Spinal cord (tissue), 10 donors: ENCODE measurements around the gene ZNF575. TPM values are rescaled to one million over a fixed set of nuclear protein-coding genes. Genes with fewer than 3 reads are reported as not detected.

Source experiments
- DNase-seq, 6 donors: peaks; one replicate each; pipeline versions ENCODE4 v3.0.0 to v3.0.0-alpha.2; 2013 to 2015; ENCODE audit warnings: low spot score in 6 of 6, low read depth in 4 of 6
- H3K27ac ChIP-seq: one replicate; pipeline ENCODE4 v1.5.1; 2013; ENCODE audit warnings: low read depth, low read length, control low read depth
- H3K27me3 ChIP-seq: one replicate; pipeline ENCODE4 v1.6.1; 2013; ENCODE audit warnings: low read length; ENCODE audit not compliant: control insufficient read depth, insufficient read depth
- H3K36me3 ChIP-seq: one replicate; pipeline ENCODE4 v1.6.1; 2013; ENCODE audit warnings: low read length; ENCODE audit not compliant: control insufficient read depth, insufficient read depth
- H3K4me1 ChIP-seq: one replicate; pipeline ENCODE4 v1.6.1; 2013; ENCODE audit warnings: low read length; ENCODE audit not compliant: control insufficient read depth, insufficient read depth
- H3K4me3 ChIP-seq: one replicate; pipeline ENCODE4 v1.5.1; 2013; ENCODE audit warnings: low read depth, low read length, control low read depth
- H3K9me3 ChIP-seq: one replicate; pipeline ENCODE4 v1.6.1; 2013; ENCODE audit warnings: low read length; ENCODE audit not compliant: control insufficient read depth, insufficient read depth
- WGBS: methylation state at CpG from one replicate; pipeline ENCODE4 v1.1.5; 2013; ENCODE audit warnings: missing lambda C conversion rate; ENCODE audit not compliant: insufficient coverage; 5-methylcytosine and 5-hydroxymethylcytosine counted together
- polyA plus RNA-seq, 2 donors: library from polyadenylated mRNA; unstranded; fragments of 120-200 nt; gene quantifications; one replicate each; pipeline ENCODE4 v1.2.1, GENCODE V29; 2013; ENCODE audit not compliant: insufficient read length in 2 of 2
- total RNA-seq, 2 donors: library from RNA; depleted of rRNA in 1 of 2; stranded (reverse); fragments of 120-200 nt in 1 of 2; fragments of >200 nt in 1 of 2; gene quantifications; one replicate each; pipeline versions ENCODE4 v1.2.3 to v1.2.4, GENCODE V29; 2013 to 2014
- donor health status: healthy.

Gene ZNF575
- total and polyA plus RNA-seq, 4 donors: 0.40 to 11.2 (median 3.7) TPM

GRCh38 chr19:43575955-43576878, 43.2 kb downstream of the ZNF575 start:
- DNase-seq: peak in 1 of 6 donors; percentile 34
- no peaks in the 10 kb centered on the region for H3K9me3 ChIP-seq
- 77% methylated on average over 32 of the region's 37 CpGs for WGBS

GRCh38 chr19:43578787-43579186, 45.8 kb downstream of the ZNF575 start:
- Histone ChIP-seq H3K4me1 (peaks cover 50% of the 10 kb centered on the region), H3K9me3 (no peaks in the 10 kb centered on the region), H3K27me3 (no peaks in the 10 kb centered on the region), H3K36me3 (peaks cover 10% of the 10 kb centered on the region), H3K27ac (no peak overlapping the region), H3K4me3 (no peak overlapping the region)
- WGBS: 92% methylated on average over 3 of the region's 3 CpGs
- DNase-seq: no peak

More at GRCh38 chr19:43575955-43576878, 43.2 kb downstream of the ZNF575 start:
- peaks cover 10% of the 10 kb centered on the region for H3K36me3 ChIP-seq
- no peaks in the 10 kb centered on the region for H3K27me3 ChIP-seq
- H3K4me3 ChIP-seq: peak overlapping the region; percentile 97
- H3K27ac ChIP-seq: peak overlapping the region; percentile 91
- H3K4me1 ChIP-seq: peaks cover 45% of the 10 kb centered on the region

- no peak overlapping the region for H3K27ac ChIP-seq
- WGBS: 62% methylated on average over 2 of the region's 7 CpGs
Measured at GRCh38 chr19:43581467-43581866, 48.5 kb downstream of the ZNF575 start.

GRCh38 chr19:43582495-43582894, 49.5 kb downstream of the ZNF575 start:
- no CpG with 5 or more reads among the region's 2 CpGs for WGBS
- no peak overlapping the region for H3K4me3 ChIP-seq
- no peak overlapping the region for H3K27ac ChIP-seq
- peaks cover 28% of the 10 kb centered on the region for H3K36me3 ChIP-seq
- DNase-seq: no peak
- H3K9me3 ChIP-seq: no peaks in the 10 kb centered on the region
- H3K27me3 ChIP-seq: no peaks in the 10 kb centered on the region
- H3K4me1 ChIP-seq: peaks cover 23% of the 10 kb centered on the region

More at GRCh38 chr19:43581467-43581866, 48.5 kb downstream of the ZNF575 start:
- no peak overlapping the region for H3K4me3 ChIP-seq
- H3K9me3 ChIP-seq: no peaks in the 10 kb centered on the region
- H3K4me1 ChIP-seq: peaks cover 30% of the 10 kb centered on the region
- no peaks in the 10 kb centered on the region for H3K27me3 ChIP-seq
- no peak for DNase-seq
- H3K36me3 ChIP-seq: peaks cover 23% of the 10 kb centered on the region

- 86% methylated on average over 1 of the region's 1 CpG for WGBS
- no peaks in the 10 kb centered on the region for H3K27me3 ChIP-seq
- no peaks in the 10 kb centered on the region for H3K9me3 ChIP-seq
- no peak for DNase-seq
- peaks cover 23% of the 10 kb centered on the region for H3K4me1 ChIP-seq
- H3K4me3 ChIP-seq: no peak overlapping the region
- peaks cover 34% of the 10 kb centered on the region for H3K36me3 ChIP-seq
- H3K27ac ChIP-seq: no peak overlapping the region
Measured at GRCh38 chr19:43584484-43584883, 51.5 kb downstream of the ZNF575 start.

Other genes with a start within 250 kb of the ZNF575 start
- gene CD177, start 179.5 kb upstream of the ZNF575 start, total RNA-seq: 10 to 100 TPM in 1 of 2 donors, 1 to 10 TPM in 1; 4.8 to 24.1 TPM
- 1 to 10 TPM in 1 of 2 donors, not detected in 1; 2.5 TPM for gene CD177, start 179.5 kb upstream of the ZNF575 start, polyA plus RNA-seq
- not detected for gene TEX101, start 118.3 kb upstream of the ZNF575 start, total RNA-seq
- gene TEX101, start 118.3 kb upstream of the ZNF575 start, polyA plus RNA-seq: under 1 TPM in 1 of 2 donors, not detected in 1; 0.18 TPM
- gene LYPD3, start 67.6 kb upstream of the ZNF575 start, total RNA-seq: 1 to 10 TPM in 1 of 2 donors, under 1 TPM in 1; 0.20 to 1.2 TPM
- gene LYPD3, start 67.6 kb upstream of the ZNF575 start, polyA plus RNA-seq: 1 to 10 TPM; 1.3 to 2.1 TPM
- 10 to 100 TPM in 1 of 2 donors, 1 to 10 TPM in 1; 6.0 to 13.1 TPM for gene PHLDB3, start 28.4 kb upstream of the ZNF575 start, total RNA-seq
- 10 to 100 TPM in 1 of 2 donors, 1 to 10 TPM in 1; 8.6 to 12.1 TPM for gene PHLDB3, start 28.4 kb upstream of the ZNF575 start, polyA plus RNA-seq
- gene ETHE1, start 6.0 kb upstream of the ZNF575 start, total RNA-seq: 10 to 100 TPM; 22.5 to 30.4 TPM
- gene ETHE1, start 6.0 kb upstream of the ZNF575 start, polyA plus RNA-seq: 10 to 100 TPM; 22.2 to 27.2 TPM
- 10 to 100 TPM; 10.4 to 44.5 TPM for gene XRCC1, start 42.3 kb downstream of the ZNF575 start, total RNA-seq
- 10 to 100 TPM; 49.4 to 53.2 TPM for gene XRCC1, start 42.3 kb downstream of the ZNF575 start, polyA plus RNA-seq
- gene PINLYP, start 42.6 kb downstream of the ZNF575 start, total RNA-seq: 10 to 100 TPM in 1 of 2 donors, 1 to 10 TPM in 1; 3.4 to 13.7 TPM
- gene PINLYP, start 42.6 kb downstream of the ZNF575 start, polyA plus RNA-seq: 10 to 100 TPM; 12.9 to 21.6 TPM
- gene IRGQ, start 62.9 kb downstream of the ZNF575 start, total RNA-seq: 10 to 100 TPM; 25.2 to 60.9 TPM
- 10 to 100 TPM; 40.9 to 50.9 TPM for gene IRGQ, start 62.9 kb downstream of the ZNF575 start, polyA plus RNA-seq
- 10 to 100 TPM in 1 of 2 donors, 1 to 10 TPM in 1; 8.0 to 12.1 TPM for gene ZNF576, start 63.4 kb downstream of the ZNF575 start, total RNA-seq
- 10 to 100 TPM; 18.4 to 18.8 TPM for gene ZNF576, start 63.4 kb downstream of the ZNF575 start, polyA plus RNA-seq
- under 1 TPM; 0.10 to 0.22 TPM for gene SRRM5, start 78.9 kb downstream of the ZNF575 start, total RNA-seq
- gene SRRM5, start 78.9 kb downstream of the ZNF575 start, polyA plus RNA-seq: 1 to 10 TPM; 1.2 to 2.5 TPM
- 100 to 1,000 TPM in 1 of 2 donors, 10 to 100 TPM in 1; 66.1 to 123 TPM for gene ZNF428, start 86.4 kb downstream of the ZNF575 start, total RNA-seq
- gene ZNF428, start 86.4 kb downstream of the ZNF575 start, polyA plus RNA-seq: 100 to 1,000 TPM; 290 to 305 TPM
- 10 to 100 TPM; 92.3 to 99.3 TPM for gene CADM4, start 106.7 kb downstream of the ZNF575 start, total RNA-seq
- gene CADM4, start 106.7 kb downstream of the ZNF575 start, polyA plus RNA-seq: 100 to 1,000 TPM; 313 to 325 TPM
- gene PLAUR, start 137.0 kb downstream of the ZNF575 start, total RNA-seq: 1 to 10 TPM; 6.9 to 9.0 TPM
- gene PLAUR, start 137.0 kb downstream of the ZNF575 start, polyA plus RNA-seq: 1 to 10 TPM; 5.7 to 7.4 TPM
- gene IRGC, start 182.9 kb downstream of the ZNF575 start, total RNA-seq: not detected
- not detected for gene IRGC, start 182.9 kb downstream of the ZNF575 start, polyA plus RNA-seq
- gene SMG9, start 221.8 kb downstream of the ZNF575 start, total RNA-seq: 10 to 100 TPM in 1 of 2 donors, 1 to 10 TPM in 1; 9.2 to 36.6 TPM
- gene SMG9, start 221.8 kb downstream of the ZNF575 start, polyA plus RNA-seq: 100 to 1,000 TPM in 1 of 2 donors, 10 to 100 TPM in 1; 76.5 to 110 TPM
- gene KCNN4, start 247.8 kb downstream of the ZNF575 start, total RNA-seq: 1 to 10 TPM in 1 of 2 donors, under 1 TPM in 1; 0.83 to 1.1 TPM
- gene KCNN4, start 247.8 kb downstream of the ZNF575 start, polyA plus RNA-seq: under 1 TPM; 0.62 to 0.79 TPM